Adrenal gland (tissue), 5 donors: ENCODE data around the gene C1QTNF8.

ENCODE experiments used
- POLR2A ChIP-seq, 2 donors: fragments of 450-650 bp; IDR thresholded peaks; one replicate each; pipeline ENCODE4 v1.6.1; 2017; ENCODE audit warnings: antibody characterized with exemption in 2 of 2, mild to moderate bottlenecking in 2 of 2, moderate library complexity in 1 of 2
- TF ChIP-seq, protein P1 (sequence below), 6 experiments: fragments of 450-650 bp in 4 of 6; fragments of 200-600 bp in 2 of 6; sonication (generic) in 1 of 6; IDR thresholded peaks; 1 replicate in 5 of 6; 2 replicates in 1 of 6; pipeline versions ENCODE4 v1.5.1 to v1.8.0; 2016 to 2021; ENCODE audit warnings: antibody characterized with exemption in 6 of 6, mild to moderate bottlenecking in 2 of 6, moderate library complexity in 1 of 6
- donor health status: DM: no; HTN: no; CAD: no.

DNA sequence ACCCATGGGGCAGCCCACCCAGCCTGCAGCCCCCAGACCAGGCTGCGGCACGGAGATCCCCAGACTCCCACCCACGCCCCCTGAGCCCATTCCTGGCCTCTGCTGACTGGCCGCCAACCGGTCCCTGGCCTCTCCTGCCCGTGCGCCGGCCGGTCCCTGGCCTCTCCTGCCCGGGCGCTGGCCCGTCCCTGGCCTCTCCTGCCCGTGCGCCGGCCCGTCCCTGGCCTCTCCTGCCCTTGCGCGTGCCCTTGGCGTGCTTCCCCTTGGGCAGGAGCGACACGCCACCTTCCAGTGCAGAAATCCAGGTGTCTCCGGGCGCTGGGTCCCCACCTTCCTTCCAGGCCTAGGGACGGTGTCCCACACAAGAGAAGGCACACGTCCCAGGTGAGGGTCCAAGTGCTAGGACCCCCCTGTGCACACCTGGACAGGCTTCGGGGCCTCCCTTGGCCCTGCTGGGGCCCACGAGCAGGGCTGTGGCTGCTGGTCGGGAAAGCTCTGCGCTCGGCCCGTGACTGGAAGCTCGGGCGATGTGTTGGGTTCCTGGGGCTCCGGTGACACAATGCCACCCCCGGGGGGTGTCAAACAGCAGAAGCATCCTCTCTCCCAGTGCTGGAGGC, 35.4 kb upstream of the C1QTNF8 start:
- TF ChIP-seq, protein P1, sequence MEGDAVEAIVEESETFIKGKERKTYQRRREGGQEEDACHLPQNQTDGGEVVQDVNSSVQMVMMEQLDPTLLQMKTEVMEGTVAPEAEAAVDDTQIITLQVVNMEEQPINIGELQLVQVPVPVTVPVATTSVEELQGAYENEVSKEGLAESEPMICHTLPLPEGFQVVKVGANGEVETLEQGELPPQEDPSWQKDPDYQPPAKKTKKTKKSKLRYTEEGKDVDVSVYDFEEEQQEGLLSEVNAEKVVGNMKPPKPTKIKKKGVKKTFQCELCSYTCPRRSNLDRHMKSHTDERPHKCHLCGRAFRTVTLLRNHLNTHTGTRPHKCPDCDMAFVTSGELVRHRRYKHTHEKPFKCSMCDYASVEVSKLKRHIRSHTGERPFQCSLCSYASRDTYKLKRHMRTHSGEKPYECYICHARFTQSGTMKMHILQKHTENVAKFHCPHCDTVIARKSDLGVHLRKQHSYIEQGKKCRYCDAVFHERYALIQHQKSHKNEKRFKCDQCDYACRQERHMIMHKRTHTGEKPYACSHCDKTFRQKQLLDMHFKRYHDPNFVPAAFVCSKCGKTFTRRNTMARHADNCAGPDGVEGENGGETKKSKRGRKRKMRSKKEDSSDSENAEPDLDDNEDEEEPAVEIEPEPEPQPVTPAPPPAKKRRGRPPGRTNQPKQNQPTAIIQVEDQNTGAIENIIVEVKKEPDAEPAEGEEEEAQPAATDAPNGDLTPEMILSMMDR (IDR thresholded peaks at IDR 0.05) = no peak
- TF ChIP-seq POLR2A (IDR thresholded peaks at IDR 0.05) = no peak
